ENCODE data around the gene KATNBL1. TPM values are rescaled to one million over a fixed set of nuclear protein-coding genes. Genes with fewer than 3 reads are reported as not detected.

The KATNBL1 gene
- total RNA-seq, 1 experiment from 2014 or later = 25.9 TPM

GRCh38 chr15:34106423-34106822, 103.5 kb downstream of the KATNBL1 start:
- no peak for DNase-seq
- Mint-ChIP-seq H3K9me3 (ENCODE audit: unreplicated experiment) (no peaks in the 10 kb centered on the region), H3K4me3 (ENCODE audit: unreplicated experiment) (no peak overlapping the region), H3K4me1 (ENCODE audit: low read depth, unreplicated experiment) (no peaks in the 10 kb centered on the region), H3K27me3 (ENCODE audit: insufficient read depth, unreplicated experiment) (no peaks in the 10 kb centered on the region), H3K36me3 (ENCODE audit: insufficient read depth, unreplicated experiment) (peaks cover 9% of the 10 kb centered on the region), H3K27ac (ENCODE audit: unreplicated experiment) (no peak overlapping the region)
- Histone ChIP-seq H3K9me3 (no peaks in the 10 kb centered on the region), H3K27me3 (replicated peaks; ENCODE audit: control insufficient read depth, insufficient read depth, low read length) (no peaks in the 10 kb centered on the region), H3K4me3 (ENCODE audit: low read depth, low read length) (no peak overlapping the region), H3K36me3 (ENCODE audit: control insufficient read depth, insufficient read depth, low read length) (no peaks in the 10 kb centered on the region), H3K4me1 (no peaks in the 10 kb centered on the region)
- CTCF ChIA-PET = no interaction called here
- TF ChIP-seq, protein P1, sequence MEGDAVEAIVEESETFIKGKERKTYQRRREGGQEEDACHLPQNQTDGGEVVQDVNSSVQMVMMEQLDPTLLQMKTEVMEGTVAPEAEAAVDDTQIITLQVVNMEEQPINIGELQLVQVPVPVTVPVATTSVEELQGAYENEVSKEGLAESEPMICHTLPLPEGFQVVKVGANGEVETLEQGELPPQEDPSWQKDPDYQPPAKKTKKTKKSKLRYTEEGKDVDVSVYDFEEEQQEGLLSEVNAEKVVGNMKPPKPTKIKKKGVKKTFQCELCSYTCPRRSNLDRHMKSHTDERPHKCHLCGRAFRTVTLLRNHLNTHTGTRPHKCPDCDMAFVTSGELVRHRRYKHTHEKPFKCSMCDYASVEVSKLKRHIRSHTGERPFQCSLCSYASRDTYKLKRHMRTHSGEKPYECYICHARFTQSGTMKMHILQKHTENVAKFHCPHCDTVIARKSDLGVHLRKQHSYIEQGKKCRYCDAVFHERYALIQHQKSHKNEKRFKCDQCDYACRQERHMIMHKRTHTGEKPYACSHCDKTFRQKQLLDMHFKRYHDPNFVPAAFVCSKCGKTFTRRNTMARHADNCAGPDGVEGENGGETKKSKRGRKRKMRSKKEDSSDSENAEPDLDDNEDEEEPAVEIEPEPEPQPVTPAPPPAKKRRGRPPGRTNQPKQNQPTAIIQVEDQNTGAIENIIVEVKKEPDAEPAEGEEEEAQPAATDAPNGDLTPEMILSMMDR (IDR thresholded peaks at IDR 0.05; ENCODE audit: insufficient read depth in 1 of 2, low read depth in 1 of 2, low read length in 1 of 2, severe bottlenecking in 1 of 2, unreplicated experiment in 1 of 2) = no peak
- intact Hi-C loops (cut with micrococcal nuclease; ENCODE audit: unreplicated experiment) = loop anchor here (1.0 kb wide), 1 partner anchor 102 kb away; no protein-coding TSS in a partner anchor
- POLR2A ChIA-PET = no interaction called here
- no TSS peak for BruUV-seq (replicated peaks)

GRCh38 chr15:34102175-34102925, 107.5 kb downstream of the KATNBL1 start:
- peak overlapping the region; percentile 92 for H3K4me3 ChIP-seq (ENCODE audit: low read depth, low read length)
- H3K4me1 Mint-ChIP-seq (ENCODE audit: low read depth, unreplicated experiment) = no peaks in the 10 kb centered on the region
- no peaks in the 10 kb centered on the region for H3K27me3 ChIP-seq (replicated peaks; ENCODE audit: control insufficient read depth, insufficient read depth, low read length)
- ChIA-PET POLR2A (interaction anchor here (0.7 to 1.1 kb wide), 6 partner anchors 8 to 236 kb away, joined by 3 to 9 read pairs (median 4); partner anchors contain the start of genes KATNBL1 and SLC12A6), CTCF (interaction anchor here (1.0 kb wide), 1 partner anchor 7 kb away, joined by 3 read pairs; no protein-coding TSS in a partner anchor)
- TF ChIP-seq, protein P1 (IDR thresholded peaks at IDR 0.05; ENCODE audit: insufficient read depth in 1 of 2, low read depth in 1 of 2, low read length in 1 of 2, severe bottlenecking in 1 of 2, unreplicated experiment in 1 of 2) = no peak
- H3K27ac Mint-ChIP-seq (ENCODE audit: unreplicated experiment) = peak overlapping the region; percentile 99
- H3K9me3 Mint-ChIP-seq (ENCODE audit: unreplicated experiment) = no peaks in the 10 kb centered on the region
- DNase-seq = no peak
- H3K4me3 Mint-ChIP-seq (ENCODE audit: unreplicated experiment) = peak overlapping the region; percentile 100
- H3K9me3 ChIP-seq = no peaks in the 10 kb centered on the region
- no peaks in the 10 kb centered on the region for H3K36me3 ChIP-seq (ENCODE audit: control insufficient read depth, insufficient read depth, low read length)
- intact Hi-C loops (cut with micrococcal nuclease; ENCODE audit: unreplicated experiment) = loop anchor here (5.0 kb wide), 1 partner anchor 265 kb away; the partner anchor contains the start of gene LPCAT4
- H3K27me3 Mint-ChIP-seq (ENCODE audit: insufficient read depth, unreplicated experiment) = no peaks in the 10 kb centered on the region
- TSS peak; percentile 75 for BruUV-seq (replicated peaks)
- peaks cover 10% of the 10 kb centered on the region for H3K36me3 Mint-ChIP-seq (ENCODE audit: insufficient read depth, unreplicated experiment)
- H3K4me1 ChIP-seq = peaks cover 5% of the 10 kb centered on the region; the same call in 1 of the 2 replicates

- intact Hi-C loops (cut with micrococcal nuclease; ENCODE audit: unreplicated experiment) = loop anchor here (1.0 to 5.0 kb wide), 3 partner anchors 39 to 266 kb away; partner anchors contain the start of gene LPCAT4
- CTCF ChIA-PET = interaction anchor here (0.6 to 1.0 kb wide), 2 partner anchors 8 to 482 kb away, joined by 3 read pairs; no protein-coding TSS in a partner anchor
- H3K36me3 Mint-ChIP-seq (ENCODE audit: insufficient read depth, unreplicated experiment) = peaks cover 10% of the 10 kb centered on the region
- H3K36me3 ChIP-seq (ENCODE audit: control insufficient read depth, insufficient read depth, low read length) = no peaks in the 10 kb centered on the region
- BruUV-seq (replicated peaks) = TSS peak; percentile 64
- no peaks in the 10 kb centered on the region for H3K4me1 Mint-ChIP-seq (ENCODE audit: low read depth, unreplicated experiment)
- no peaks in the 10 kb centered on the region for H3K9me3 Mint-ChIP-seq (ENCODE audit: unreplicated experiment)
- H3K27me3 ChIP-seq (replicated peaks; ENCODE audit: control insufficient read depth, insufficient read depth, low read length) = no peaks in the 10 kb centered on the region
- H3K27ac Mint-ChIP-seq (ENCODE audit: unreplicated experiment) = peak within 1 kb of the TSS; percentile 99
- DNase-seq = peak; percentile 98
- TF ChIP-seq, protein P1 (IDR thresholded peaks at IDR 0.05; ENCODE audit: insufficient read depth in 1 of 2, low read depth in 1 of 2, low read length in 1 of 2, severe bottlenecking in 1 of 2, unreplicated experiment in 1 of 2) = no peak
- H3K27me3 Mint-ChIP-seq (ENCODE audit: insufficient read depth, unreplicated experiment) = no peaks in the 10 kb centered on the region
- peak within 1 kb of the TSS; percentile 100 for H3K4me3 Mint-ChIP-seq (ENCODE audit: unreplicated experiment)
- H3K9me3 ChIP-seq = no peaks in the 10 kb centered on the region
- POLR2A ChIA-PET = interaction anchor here (0.7 to 1.1 kb wide), 5 partner anchors 8 to 236 kb away, joined by 3 to 9 read pairs (median 4); partner anchors contain the start of genes KATNBL1 and SLC12A6
- H3K4me1 ChIP-seq = peaks cover 5% of the 10 kb centered on the region; the same call in 1 of the 2 replicates
- H3K4me3 ChIP-seq (ENCODE audit: low read depth, low read length) = peak within 1 kb of the TSS; percentile 92
These were observed 108.3 kb downstream of the KATNBL1 start, which contains the start of the genes EMC7 and PGBD4 for GRCh38 chr15:34101366-34102174. EMC7 (minus strand) TSS chr15:34101862; CDS start chr15:34101839, 23 bp downstream. PGBD4 (plus strand) TSS chr15:34102083; CDS start chr15:34102532, 449 bp downstream.

Data from Caco-2 (cell line).